Measurements from ENCODE around the gene SLC39A11. TPM values are rescaled to one million over a fixed set of nuclear protein-coding genes. Genes with fewer than 3 reads are reported as not detected.
"Not testable (repeated sequence)": the region's sequence is repeated elsewhere in the genome, so short reads cannot be mapped to it uniquely, and the experiment has no call there.

The SLC39A11 gene
- total and polyA plus RNA-seq, 3 donors from 2014 or later: 11.4 to 18.6 (median 18.0) TPM

DNA sequence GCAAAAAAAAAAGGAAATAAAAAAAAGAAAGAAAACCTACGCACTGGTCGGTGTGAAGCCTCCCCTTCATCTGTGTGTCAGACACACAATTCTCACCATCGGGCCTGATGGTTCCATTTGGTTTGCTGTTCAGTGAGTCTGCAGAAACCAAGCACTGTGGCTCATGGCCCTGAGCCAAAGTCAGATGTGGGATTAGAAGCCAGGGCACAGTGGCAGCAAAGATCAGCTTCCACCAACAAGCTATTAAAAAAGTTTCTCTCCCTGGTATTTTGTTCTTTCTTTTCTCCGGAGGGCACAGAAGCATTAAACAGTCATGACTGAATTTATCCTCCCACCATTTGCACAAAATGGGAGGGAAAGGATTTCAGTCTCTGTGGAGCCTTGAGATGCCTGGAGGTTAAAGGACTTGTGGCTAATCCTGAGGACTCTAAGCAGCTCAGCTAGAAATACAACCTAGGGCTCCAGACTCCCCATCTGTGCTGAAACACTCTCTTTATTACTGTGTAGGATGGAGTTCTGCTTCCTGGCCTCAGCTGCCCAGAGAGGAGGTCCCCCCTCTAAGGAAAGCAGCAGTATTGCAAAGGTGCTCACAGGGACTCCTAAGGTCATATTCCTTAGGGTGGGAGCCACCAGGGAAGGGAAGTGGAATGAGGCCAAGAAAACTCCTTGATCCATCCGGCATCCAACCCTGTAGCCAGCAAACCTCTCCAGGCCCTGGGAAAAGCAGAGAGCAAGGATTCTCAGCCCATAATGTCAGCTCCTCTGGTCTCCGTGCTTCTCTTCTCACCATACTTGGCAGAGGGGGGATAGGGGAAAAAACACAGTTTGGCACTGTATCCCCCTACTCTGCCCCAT is 28.2 kb downstream of the SLC39A11 start:
- intact Hi-C loops (cut with DNase I; ENCODE audit: low total_unique reads): no loop called here
- H3K27me3 ChIP-seq: no peaks in the 10 kb centered on the region
- H3K4me3 ChIP-seq: no peak overlapping the region
- H3K9me3 ChIP-seq: no peaks in the 10 kb centered on the region
- no peak overlapping the region for H3K27ac ChIP-seq
- 72 to 76% methylated on average over 6 of the region's 6 CpGs for WGBS, 2 donors
- peaks cover 8% of the 10 kb centered on the region for H3K4me1 ChIP-seq
- H3K36me3 ChIP-seq (ENCODE audit: low read depth, missing control alignments): no peaks in the 10 kb centered on the region
- TF ChIP-seq POLR2A (IDR thresholded peaks at IDR 0.05): no peak
- TF ChIP-seq, protein P1, sequence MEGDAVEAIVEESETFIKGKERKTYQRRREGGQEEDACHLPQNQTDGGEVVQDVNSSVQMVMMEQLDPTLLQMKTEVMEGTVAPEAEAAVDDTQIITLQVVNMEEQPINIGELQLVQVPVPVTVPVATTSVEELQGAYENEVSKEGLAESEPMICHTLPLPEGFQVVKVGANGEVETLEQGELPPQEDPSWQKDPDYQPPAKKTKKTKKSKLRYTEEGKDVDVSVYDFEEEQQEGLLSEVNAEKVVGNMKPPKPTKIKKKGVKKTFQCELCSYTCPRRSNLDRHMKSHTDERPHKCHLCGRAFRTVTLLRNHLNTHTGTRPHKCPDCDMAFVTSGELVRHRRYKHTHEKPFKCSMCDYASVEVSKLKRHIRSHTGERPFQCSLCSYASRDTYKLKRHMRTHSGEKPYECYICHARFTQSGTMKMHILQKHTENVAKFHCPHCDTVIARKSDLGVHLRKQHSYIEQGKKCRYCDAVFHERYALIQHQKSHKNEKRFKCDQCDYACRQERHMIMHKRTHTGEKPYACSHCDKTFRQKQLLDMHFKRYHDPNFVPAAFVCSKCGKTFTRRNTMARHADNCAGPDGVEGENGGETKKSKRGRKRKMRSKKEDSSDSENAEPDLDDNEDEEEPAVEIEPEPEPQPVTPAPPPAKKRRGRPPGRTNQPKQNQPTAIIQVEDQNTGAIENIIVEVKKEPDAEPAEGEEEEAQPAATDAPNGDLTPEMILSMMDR (IDR thresholded peaks at IDR 0.05): no peak
- DNase-seq: no peak

DNA sequence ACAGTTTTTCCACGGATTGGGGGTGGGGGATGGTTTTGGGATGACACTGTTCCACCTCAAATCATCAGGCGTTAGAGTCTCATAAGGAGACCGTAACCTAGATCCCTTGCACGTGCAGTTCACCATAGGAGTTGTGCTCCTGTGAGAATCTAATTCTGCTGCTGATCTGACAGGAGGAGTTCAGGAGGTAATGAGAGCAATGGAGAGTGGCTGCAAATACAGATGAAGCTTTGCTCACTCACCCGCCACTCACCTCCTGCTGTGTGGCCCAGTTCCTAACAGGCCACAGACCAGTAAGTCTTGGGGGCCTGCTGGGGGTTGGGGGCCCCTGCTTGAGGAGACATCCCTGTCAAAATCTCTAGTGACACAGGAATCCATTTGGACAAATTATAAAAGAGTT is 29.8 kb downstream of the SLC39A11 start:
- Histone ChIP-seq H3K36me3 (ENCODE audit: low read depth, missing control alignments) (no peaks in the 10 kb centered on the region), H3K27ac (no peak overlapping the region), H3K9me3 (no peaks in the 10 kb centered on the region), H3K4me1 (no peaks in the 10 kb centered on the region), H3K27me3 (no peaks in the 10 kb centered on the region), H3K4me3 (no peak overlapping the region)
- no peak for DNase-seq
- 86 to 89% methylated on average over 5 of the region's 5 CpGs for WGBS, 2 donors
- intact Hi-C loops (cut with DNase I; ENCODE audit: low total_unique reads): no loop called here
- TF ChIP-seq POLR2A (IDR thresholded peaks at IDR 0.05): no peak
- TF ChIP-seq, protein P1 (IDR thresholded peaks at IDR 0.05): no peak

DNA sequence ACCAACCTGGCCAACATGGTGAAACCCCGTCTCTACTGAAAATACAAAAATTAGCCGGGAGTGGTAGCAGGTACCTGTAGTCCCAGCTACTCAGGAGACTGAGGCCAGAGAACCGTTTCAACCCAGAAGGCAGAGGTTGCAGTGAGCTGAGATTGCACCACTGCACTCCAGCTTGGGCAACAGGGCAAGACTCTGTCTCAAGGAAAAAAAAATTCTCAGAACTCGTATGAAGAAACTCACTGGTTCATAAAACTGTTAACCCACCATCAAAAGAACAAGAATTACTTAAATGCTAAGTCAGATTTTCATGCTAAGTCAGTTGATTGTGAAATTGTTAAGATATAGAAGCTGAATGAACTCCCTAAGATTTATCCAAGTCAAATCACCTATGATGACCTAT is 31.3 kb downstream of the SLC39A11 start:
- no peak for TF ChIP-seq POLR2A (IDR thresholded peaks at IDR 0.05)
- TF ChIP-seq, protein P1 (IDR thresholded peaks at IDR 0.05): no peak
- Histone ChIP-seq H3K27ac (no peak overlapping the region), H3K36me3 (ENCODE audit: low read depth, missing control alignments) (no peaks in the 10 kb centered on the region), H3K27me3 (no peaks in the 10 kb centered on the region), H3K4me1 (no peaks in the 10 kb centered on the region), H3K4me3 (no peak overlapping the region), H3K9me3 (no peaks in the 10 kb centered on the region)
- 92 to 95% methylated on average over 4 of the region's 4 CpGs for WGBS, 2 donors
- DNase-seq: no peak
- intact Hi-C loops (cut with DNase I; ENCODE audit: low total_unique reads): no loop called here

DNA sequence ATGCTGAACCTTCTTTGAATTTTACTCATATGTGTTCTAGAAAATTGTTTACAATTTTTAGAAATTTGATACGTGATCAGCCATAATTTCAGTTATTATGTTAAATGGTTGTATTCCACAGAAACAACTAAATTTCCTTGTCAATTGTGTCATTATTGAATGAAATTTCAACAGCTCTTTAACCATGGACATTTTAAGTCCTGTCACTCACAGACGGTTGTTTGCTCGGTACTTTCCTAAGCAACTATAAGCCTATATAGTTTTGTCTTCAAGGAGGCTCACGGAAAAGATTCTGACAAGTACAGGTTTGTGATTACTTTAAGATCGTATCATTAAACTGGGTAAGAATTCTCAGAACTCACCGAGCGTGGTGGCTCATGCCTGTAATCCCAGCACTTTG is 31.8 kb downstream of the SLC39A11 start:
- no peak overlapping the region for H3K27ac ChIP-seq
- H3K36me3 ChIP-seq (ENCODE audit: low read depth, missing control alignments): no peaks in the 10 kb centered on the region
- H3K9me3 ChIP-seq: no peaks in the 10 kb centered on the region
- DNase-seq: no peak
- intact Hi-C loops (cut with DNase I; ENCODE audit: low total_unique reads): no loop called here
- H3K4me1 ChIP-seq: no peaks in the 10 kb centered on the region
- H3K27me3 ChIP-seq: no peaks in the 10 kb centered on the region
- no peak for TF ChIP-seq POLR2A (IDR thresholded peaks at IDR 0.05)
- TF ChIP-seq, protein P1 (IDR thresholded peaks at IDR 0.05): no peak
- 96 to 98% methylated on average over 7 of the region's 7 CpGs for WGBS, 2 donors
- no peak overlapping the region for H3K4me3 ChIP-seq

DNA sequence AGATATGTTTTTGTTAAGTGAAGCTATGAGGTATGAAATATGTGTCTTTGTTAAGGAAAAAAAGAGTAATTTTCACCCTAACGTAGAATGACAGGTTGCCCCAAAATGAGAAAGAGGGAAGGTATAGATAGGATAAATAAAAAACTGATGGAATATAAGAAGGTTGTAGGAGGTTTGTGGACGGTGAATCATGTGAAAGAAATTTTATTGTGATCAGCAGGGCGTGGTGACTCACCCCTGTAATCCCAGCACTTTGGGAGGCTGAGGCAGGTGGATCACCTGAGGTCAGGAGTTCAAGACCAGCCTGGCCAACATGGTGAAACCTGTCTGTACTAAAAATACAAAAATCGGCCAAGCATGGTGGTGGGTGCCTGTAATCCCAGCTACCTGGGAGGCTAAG is 32.8 kb downstream of the SLC39A11 start:
- H3K4me3 ChIP-seq; intact Hi-C loops (cut with DNase I; ENCODE audit: low total_unique reads); H3K9me3 ChIP-seq; H3K27me3 ChIP-seq; H3K27ac ChIP-seq; H3K4me1 ChIP-seq; DNase-seq; H3K36me3 ChIP-seq (ENCODE audit: low read depth, missing control alignments): not testable (repeated sequence)
- 89 to 95% methylated on average over 4 of the region's 4 CpGs for WGBS, 2 donors

All from testis (tissue), 3 donors.